IMR-90 (cell line): Measurements from ENCODE around the gene GTF2F1. TPM values are rescaled to one million over a fixed set of nuclear protein-coding genes. Genes with fewer than 3 reads are reported as not detected.

Experiments
- ATAC-seq: fragments of 200-7000 bp; cut with Tn5 transposase; 2 replicates; pipeline ENCODE4 v1.9.1; 2020; ENCODE audit warnings: low read depth, mild to moderate bottlenecking, moderate library complexity
- BruUV-seq: library from RNA; stranded (reverse); fragments of 400-500 nt; replicated peaks from 2 replicates; lab custom pipeline; 2021; lab: Mats Ljungman, UMichigan
- CTCF ChIA-PET: fragments of 300-600 bp; formaldehyde crosslinking; extraction: SDS; loops from one replicate; lab custom pipeline; 2021; ENCODE audit warnings: antibody characterized with exemption; lab: Yijun Ruan, JAX
- POLR2A ChIA-PET: fragments of 300-600 bp; sonication (Branson Sonifier 250); formaldehyde crosslinking; loops from one replicate; lab custom pipeline; 2022; ENCODE audit warnings: antibody characterized with exemption; ENCODE audit not compliant: unreplicated experiment; lab: Charles Lee
- DNase-seq: peaks from one replicate; pipeline ENCODE4 v3.0.0; 2013
- H2AFZ ChIP-seq: replicated peaks from 2 replicates; pipeline ENCODE3; 2013; ENCODE audit warnings: low read length, mild to moderate bottlenecking; ENCODE audit not compliant: poor library complexity
- H2AK5ac ChIP-seq: 2 replicates; pipeline ENCODE4 v1.6.1; 2013; ENCODE audit warnings: low read depth, low read length, inconsistent platforms
- H2AK9ac ChIP-seq: replicated peaks from 2 replicates; pipeline ENCODE3; 2013; ENCODE audit warnings: mild to moderate bottlenecking, low read depth, low read length, moderate library complexity; ENCODE audit not compliant: poor library complexity
- H2BK120ac ChIP-seq: 2 replicates; pipeline ENCODE4 v1.6.1; 2013; ENCODE audit warnings: low read depth, low read length, inconsistent platforms
- H2BK15ac ChIP-seq: 3 replicates; pipeline ENCODE4 v1.6.1; 2013; ENCODE audit warnings: low read depth, low read length, inconsistent platforms
- H2BK20ac ChIP-seq: 2 replicates; pipeline ENCODE4 v1.6.1; 2013; ENCODE audit warnings: low read depth, mild to moderate bottlenecking, inconsistent platforms, low read length, moderate library complexity
- H2BK5ac ChIP-seq: 2 replicates; pipeline ENCODE4 v1.6.1; 2013; ENCODE audit warnings: mild to moderate bottlenecking, low read depth, low read length, inconsistent platforms; ENCODE audit not compliant: poor library complexity, severe bottlenecking
- H3K14ac ChIP-seq: replicated peaks from 2 replicates; pipeline ENCODE4 v1.6.1; 2013; ENCODE audit warnings: low read depth, low read length, inconsistent platforms
- H3K18ac ChIP-seq: 2 replicates; pipeline ENCODE4 v1.6.1; 2013; ENCODE audit warnings: low read depth, low read length, control low read depth
- H3K23ac ChIP-seq: 2 replicates; pipeline ENCODE4 v1.6.1; 2013; ENCODE audit warnings: low read depth, low read length, inconsistent platforms
- H3K27ac ChIP-seq: 2 replicates; pipeline ENCODE4 v1.5.1; 2013; ENCODE audit warnings: mild to moderate bottlenecking, control low read depth, low read length; ENCODE audit not compliant: insufficient read depth
- H3K27me3 ChIP-seq: 2 replicates; pipeline ENCODE4 v1.6.1; 2013; ENCODE audit warnings: low read length; ENCODE audit not compliant: control insufficient read depth, insufficient read depth
- H3K36me3 ChIP-seq: 2 replicates; pipeline ENCODE4 v1.6.1; 2013; ENCODE audit warnings: low read length, mixed read lengths; ENCODE audit not compliant: control insufficient read depth, insufficient read depth
- H3K4ac ChIP-seq: 2 replicates; pipeline ENCODE4 v1.6.1; 2013; ENCODE audit warnings: low read depth, low read length, inconsistent platforms
- H3K4me1 ChIP-seq: 2 replicates; pipeline ENCODE4 v1.6.1; 2013; ENCODE audit warnings: low read length, mixed read lengths; ENCODE audit not compliant: control insufficient read depth, insufficient read depth
- H3K4me2 ChIP-seq: 2 replicates; pipeline ENCODE4 v1.6.1; 2013; ENCODE audit warnings: low read depth, mild to moderate bottlenecking, control low read depth, low read length, moderate library complexity
- H3K4me3 ChIP-seq: 2 replicates; pipeline ENCODE4 v1.5.1; 2013; ENCODE audit warnings: low read depth, mild to moderate bottlenecking, control low read depth, low read length, moderate library complexity; ENCODE audit not compliant: insufficient read depth
- H3K56ac ChIP-seq: 2 replicates; pipeline ENCODE4 v1.6.1; 2013; ENCODE audit warnings: low read length, inconsistent platforms; ENCODE audit not compliant: insufficient read depth; ENCODE audit errors: extremely low read depth
- H3K79me1 ChIP-seq, 2 experiments: 2 replicates each; pipeline ENCODE4 v1.6.1; 2013; ENCODE audit warnings: low read length in 2 of 2, inconsistent platforms in 1 of 2, low read depth in 1 of 2
- H3K9ac ChIP-seq: 2 replicates; pipeline ENCODE4 v1.6.1; 2013; ENCODE audit warnings: low read depth, low read length, control low read depth
- H3K9me1 ChIP-seq: 2 replicates; pipeline ENCODE4 v1.6.1; 2013; ENCODE audit warnings: low read length, inconsistent platforms; ENCODE audit not compliant: insufficient read depth
- H3K9me3 ChIP-seq: 2 replicates; pipeline ENCODE4 v1.6.1; 2013; ENCODE audit warnings: low read length; ENCODE audit not compliant: control insufficient read depth, insufficient read depth
- H4K20me1 ChIP-seq: 2 replicates; pipeline ENCODE4 v1.6.1; 2013; ENCODE audit warnings: low read length, inconsistent platforms; ENCODE audit not compliant: insufficient read depth
- H4K5ac ChIP-seq: 2 replicates; pipeline ENCODE4 v1.6.1; 2013; ENCODE audit warnings: mild to moderate bottlenecking, low read depth, low read length, control low read depth
- H4K8ac ChIP-seq, 2 experiments: 2 replicates each; pipeline ENCODE4 v1.6.1; 2013; ENCODE audit warnings: low read depth in 2 of 2, low read length in 2 of 2, control low read depth in 1 of 2, inconsistent platforms in 1 of 2
- H4K91ac ChIP-seq: 2 replicates; pipeline ENCODE4 v1.6.1; 2013; ENCODE audit warnings: low read depth, low read length, inconsistent platforms; ENCODE audit not compliant: insufficient read depth
- FOS ChIP-seq: fragments of 150-350 bp; IDR thresholded peaks from 2 replicates; pipeline ENCODE4 v1.6.1; 2016; ENCODE audit warnings: low read depth, low read length
- MXI1 ChIP-seq: IDR thresholded peaks from 2 replicates; pipeline ENCODE4 v1.6.1; 2012; ENCODE audit warnings: low read depth, mild to moderate bottlenecking, low read length, moderate library complexity, borderline replicate concordance
- NFE2L2 ChIP-seq: fragments of 150-350 bp; IDR thresholded peaks from 2 replicates; pipeline ENCODE4 v1.6.1; 2016; ENCODE audit warnings: low read depth, mild to moderate bottlenecking, low read length
- POLR2A ChIP-seq: IDR thresholded peaks from 2 replicates; pipeline ENCODE4 v1.6.1; 2012; ENCODE audit warnings: mild to moderate bottlenecking, low read depth, low read length
- RAD21 ChIP-seq: IDR thresholded peaks from 2 replicates; pipeline ENCODE4 v1.6.1; 2012; ENCODE audit warnings: low read length, improper control_type of control experiment
- SMC3 ChIP-seq: fragments of 150-350 bp; IDR thresholded peaks from 2 replicates; pipeline ENCODE4 v1.6.1; 2016; ENCODE audit warnings: low read depth, mild to moderate bottlenecking, antibody characterized with exemption, low read length, moderate library complexity
- WGBS, 2 experiments: methylation state at CpG; one replicate each; pipeline versions ENCODE4 v1.1.5 to v1.1.7; 2013; ENCODE audit warnings: missing lambda C conversion rate in 2 of 2; ENCODE audit not compliant: insufficient read length in 1 of 2; ENCODE audit errors: extremely low coverage in 2 of 2; 5-methylcytosine and 5-hydroxymethylcytosine counted together
- dilution Hi-C: fragments of 300-500 bp; cut with HindIII; formaldehyde crosslinking; loops from one replicate; pipeline ENCODE4 v1.14.3; 2018; ENCODE audit warnings: low sequenced_read_pairs; ENCODE audit not compliant: unreplicated experiment
- in situ Hi-C: fragments of 300-500 bp; cut with MboI; formaldehyde crosslinking; loops from 3 replicates; pipeline ENCODE4 v1.14.3; 2019; ENCODE audit warnings: low sequenced_read_pairs, inconsistent platforms, mixed read lengths
- intact Hi-C: fragments of 100-400 bp; cut with micrococcal nuclease; formaldehyde crosslinking; loops from 2 replicates; pipeline ENCODE4 v1.10.0; 2022
- polyA plus RNA-seq, 3 experiments: library from polyadenylated mRNA; depleted of rRNA; stranded (reverse); fragments of >200 nt; gene quantifications; 2 replicates each; pipeline ENCODE4 v1.2.3, GENCODE V29; 2012; ENCODE audit warnings: low replicate concordance in 1 of 3
- total RNA-seq: library from RNA; depleted of rRNA; stranded (reverse); fragments of >200 nt; gene quantifications from 2 replicates; pipeline ENCODE4 v1.2.3, GENCODE V29; 2012
- TF ChIP-seq, protein P1 (sequence below): fragments of 150-350 bp; IDR thresholded peaks from 2 replicates; pipeline ENCODE4 v1.6.1; 2016; ENCODE audit warnings: low read depth, mild to moderate bottlenecking, low read length, moderate library complexity, borderline replicate concordance

The GTF2F1 gene
- total and polyA plus RNA-seq, 2 of the 4 experiments (the other 2 are of a cell fraction) = 43.7 to 51.4 TPM

DNA sequence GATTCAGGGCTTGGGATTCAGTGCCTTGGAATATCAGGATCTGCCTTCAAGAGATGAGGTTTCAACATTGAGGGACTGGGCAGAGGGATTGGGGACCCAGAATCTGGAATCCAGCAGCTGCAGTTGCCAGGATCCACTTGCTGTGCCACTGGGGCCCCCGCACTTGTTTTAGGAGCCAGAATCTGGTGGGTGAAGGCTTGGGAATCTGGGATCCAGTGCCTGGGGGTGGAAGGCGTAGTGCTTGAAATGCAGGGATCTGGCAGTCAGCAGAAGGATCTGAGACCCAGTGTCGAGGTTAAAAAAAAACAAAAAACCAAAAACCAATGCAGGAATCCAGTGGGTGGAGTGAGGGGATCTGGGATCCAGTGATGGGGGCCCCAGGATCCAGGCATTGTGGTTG, 47.9 kb upstream of the GTF2F1 start:
- H3K56ac ChIP-seq = no peak overlapping the region
- no peak overlapping the region for H2BK120ac ChIP-seq
- no peak overlapping the region for H4K8ac ChIP-seq
- DNase-seq (no peak), ATAC-seq (no peak)
- no peak overlapping the region for H2AK5ac ChIP-seq
- in situ Hi-C loops (no loop called here), intact Hi-C loops (no loop called here), dilution Hi-C loops (no loop called here)
- H3K4ac ChIP-seq = no peak overlapping the region
- H2BK15ac ChIP-seq = no peak overlapping the region
- no peaks in the 10 kb centered on the region for H3K9me1 ChIP-seq
- CTCF ChIA-PET = no interaction called here
- no peak overlapping the region for H3K27ac ChIP-seq
- no peak overlapping the region for H3K23ac ChIP-seq
- H3K4me3 ChIP-seq = no peak overlapping the region
- H2BK5ac ChIP-seq = no peak overlapping the region
- no peak overlapping the region for H4K5ac ChIP-seq
- H2AK9ac ChIP-seq = no peak overlapping the region
- no peaks in the 10 kb centered on the region; the same call in 1 of the 2 replicates for H3K9me3 ChIP-seq
- H3K9ac ChIP-seq = no peak overlapping the region
- BruUV-seq = no TSS peak
- POLR2A ChIA-PET = no interaction called here
- WGBS, 2 experiments = 83% methylated on average over 1 of the region's 3 CpGs; no CpG with 5 or more reads in 1 of the 2 experiments
- no peak overlapping the region for H3K4me2 ChIP-seq
- H3K4me1 ChIP-seq = no peaks in the 10 kb centered on the region
- no peaks in the 10 kb centered on the region for H3K27me3 ChIP-seq
- no peak overlapping the region for H3K14ac ChIP-seq
- no peaks in the 10 kb centered on the region for H4K20me1 ChIP-seq
- H3K79me1 ChIP-seq = no peaks in the 10 kb centered on the region
- no peak overlapping the region for H3K18ac ChIP-seq
- no peak overlapping the region for H2AFZ ChIP-seq
- no peak overlapping the region for H2BK20ac ChIP-seq
- H3K36me3 ChIP-seq = no peaks in the 10 kb centered on the region
- H4K91ac ChIP-seq = no peak overlapping the region
- TF ChIP-seq SMC3 (no peak), NFE2L2 (no peak), FOS (no peak), MXI1 (no peak), POLR2A (no peak), RAD21 (no peak)
- TF ChIP-seq, protein P1, sequence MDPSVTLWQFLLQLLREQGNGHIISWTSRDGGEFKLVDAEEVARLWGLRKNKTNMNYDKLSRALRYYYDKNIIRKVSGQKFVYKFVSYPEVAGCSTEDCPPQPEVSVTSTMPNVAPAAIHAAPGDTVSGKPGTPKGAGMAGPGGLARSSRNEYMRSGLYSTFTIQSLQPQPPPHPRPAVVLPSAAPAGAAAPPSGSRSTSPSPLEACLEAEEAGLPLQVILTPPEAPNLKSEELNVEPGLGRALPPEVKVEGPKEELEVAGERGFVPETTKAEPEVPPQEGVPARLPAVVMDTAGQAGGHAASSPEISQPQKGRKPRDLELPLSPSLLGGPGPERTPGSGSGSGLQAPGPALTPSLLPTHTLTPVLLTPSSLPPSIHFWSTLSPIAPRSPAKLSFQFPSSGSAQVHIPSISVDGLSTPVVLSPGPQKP = no peak
